ENCODE measurements around the gene NFKBIB. TPM values are rescaled to one million over a fixed set of nuclear protein-coding genes. Genes with fewer than 3 reads are reported as not detected.

The NFKBIB gene
- total RNA-seq, 1 experiment from 2014 or later = 33.8 TPM

GRCh38 chr19:38922482-38922881 lies 22.7 kb downstream of the NFKBIB start:
- Histone ChIP-seq H3K23ac (ENCODE audit: insufficient read length, low read depth, low read length) (no peak overlapping the region), H3K9me3 (ENCODE audit: control insufficient read depth, low read depth, low read length) (no peaks in the 10 kb centered on the region), H4K91ac (ENCODE audit: insufficient read length, low read depth, low read length) (no peak overlapping the region), H2BK5ac (ENCODE audit: insufficient read length, low read length) (no peak overlapping the region), H2BK15ac (ENCODE audit: low read depth, low read length) (no peak overlapping the region), H3K4ac (ENCODE audit: low read depth, low read length) (no peak overlapping the region), H3K18ac (ENCODE audit: insufficient read length, low read depth, low read length) (no peak overlapping the region), H3K27ac (ENCODE audit: insufficient read length, low read depth, low read length) (no peak overlapping the region), H3K27me3 (ENCODE audit: insufficient read depth, low read length) (no peaks in the 10 kb centered on the region), H2BK12ac (ENCODE audit: insufficient read length, low read depth, low read length) (no peak overlapping the region), H2BK120ac (ENCODE audit: low read depth, low read length, poor library complexity, severe bottlenecking) (no peak overlapping the region), H3T11ph (ENCODE audit: low read length) (no peak overlapping the region), H2AFZ (ENCODE audit: low read length) (no peak overlapping the region), H3K79me1 (ENCODE audit: insufficient read depth, low read depth, low read length, poor library complexity, severe bottlenecking) (no peaks in the 10 kb centered on the region), H3K79me2 (ENCODE audit: insufficient read depth, low read length) (no peaks in the 10 kb centered on the region), H3K23me2 (ENCODE audit: insufficient read length, low read depth, low read length, poor library complexity, severe bottlenecking) (no peaks in the 10 kb centered on the region), H3K4me2 (ENCODE audit: insufficient read depth, insufficient read length, low read length) (no peak overlapping the region), H4K5ac (ENCODE audit: insufficient read length, low read depth, low read length) (no peak overlapping the region), H2BK20ac (ENCODE audit: low read depth, low read length, poor library complexity, severe bottlenecking) (no peak overlapping the region), H3K14ac (ENCODE audit: insufficient read depth, low read length) (no peak overlapping the region), H4K20me1 (ENCODE audit: control insufficient read depth, insufficient read depth, insufficient read length) (no peaks in the 10 kb centered on the region), H3K4me1 (ENCODE audit: insufficient read depth, low read length) (no peaks in the 10 kb centered on the region), H3K9ac (ENCODE audit: extremely low read depth, insufficient read length, low read length) (no peak overlapping the region), H2AK5ac (ENCODE audit: insufficient read length, low read length) (no peak overlapping the region), H3K56ac (ENCODE audit: insufficient read length, low read depth, low read length) (no peak overlapping the region), H4K8ac (replicated peaks; ENCODE audit: insufficient read length, low read depth, low read length) (no peak overlapping the region)
- Mint-ChIP-seq H3K27ac (no peak overlapping the region), H3K4me1 (no peaks in the 10 kb centered on the region), H3K36me3 (ENCODE audit: insufficient read depth in 1 of 3, low read depth in 3 of 3) (peaks cover 25 to 46% (median 34%) of the 10 kb centered on the region in 3 experiments; a peak in 6 of 7 replicates), H3K9me3 (no peaks in the 10 kb centered on the region), H3K4me3 (no peak overlapping the region), H3K27me3 (ENCODE audit: low read depth) (no peaks in the 10 kb centered on the region)
- no CpG with 5 or more reads among the region's 5 CpGs for WGBS (ENCODE audit: extremely low coverage, insufficient read length, low lambda C conversion rate)
- no peak for DNase-seq
- TF ChIP-seq, protein P1, sequence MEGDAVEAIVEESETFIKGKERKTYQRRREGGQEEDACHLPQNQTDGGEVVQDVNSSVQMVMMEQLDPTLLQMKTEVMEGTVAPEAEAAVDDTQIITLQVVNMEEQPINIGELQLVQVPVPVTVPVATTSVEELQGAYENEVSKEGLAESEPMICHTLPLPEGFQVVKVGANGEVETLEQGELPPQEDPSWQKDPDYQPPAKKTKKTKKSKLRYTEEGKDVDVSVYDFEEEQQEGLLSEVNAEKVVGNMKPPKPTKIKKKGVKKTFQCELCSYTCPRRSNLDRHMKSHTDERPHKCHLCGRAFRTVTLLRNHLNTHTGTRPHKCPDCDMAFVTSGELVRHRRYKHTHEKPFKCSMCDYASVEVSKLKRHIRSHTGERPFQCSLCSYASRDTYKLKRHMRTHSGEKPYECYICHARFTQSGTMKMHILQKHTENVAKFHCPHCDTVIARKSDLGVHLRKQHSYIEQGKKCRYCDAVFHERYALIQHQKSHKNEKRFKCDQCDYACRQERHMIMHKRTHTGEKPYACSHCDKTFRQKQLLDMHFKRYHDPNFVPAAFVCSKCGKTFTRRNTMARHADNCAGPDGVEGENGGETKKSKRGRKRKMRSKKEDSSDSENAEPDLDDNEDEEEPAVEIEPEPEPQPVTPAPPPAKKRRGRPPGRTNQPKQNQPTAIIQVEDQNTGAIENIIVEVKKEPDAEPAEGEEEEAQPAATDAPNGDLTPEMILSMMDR (conservative IDR thresholded peaks at IDR 0.05) = no peak
